ENCODE data around the gene ENDOU. TPM values are rescaled to one million over a fixed set of nuclear protein-coding genes. Genes with fewer than 3 reads are reported as not detected.
"Not testable (repeated sequence)": the region's sequence is repeated elsewhere in the genome, so short reads cannot be mapped to it uniquely, and the experiment has no call there.

Gene ENDOU
- total RNA-seq, 1 experiment from 2014 or later, result not detected

GRCh38 chr12:47672068-47672467 lies 53.2 kb downstream of the ENDOU start:
- H3K27ac Mint-ChIP-seq (ENCODE audit: low read depth, unreplicated experiment), result peak overlapping the region; percentile 5
- no peaks in the 10 kb centered on the region for H3K9me3 Mint-ChIP-seq (ENCODE audit: unreplicated experiment)
- no peaks in the 10 kb centered on the region for H3K4me1 Mint-ChIP-seq (ENCODE audit: insufficient read depth, unreplicated experiment)
- peaks cover 22% of the 10 kb centered on the region for H3K36me3 Mint-ChIP-seq (ENCODE audit: insufficient read depth, unreplicated experiment)
- ChIA-PET CTCF (interaction anchor here (0.8 kb wide), 1 partner anchor 35 kb away, joined by 3 read pairs; no protein-coding TSS in a partner anchor), POLR2A (no interaction called here)
- no TSS peak for BruUV-seq (replicated peaks)
- H3K27me3 Mint-ChIP-seq (ENCODE audit: insufficient read depth, unreplicated experiment), result no peaks in the 10 kb centered on the region
- TF ChIP-seq, protein P1, sequence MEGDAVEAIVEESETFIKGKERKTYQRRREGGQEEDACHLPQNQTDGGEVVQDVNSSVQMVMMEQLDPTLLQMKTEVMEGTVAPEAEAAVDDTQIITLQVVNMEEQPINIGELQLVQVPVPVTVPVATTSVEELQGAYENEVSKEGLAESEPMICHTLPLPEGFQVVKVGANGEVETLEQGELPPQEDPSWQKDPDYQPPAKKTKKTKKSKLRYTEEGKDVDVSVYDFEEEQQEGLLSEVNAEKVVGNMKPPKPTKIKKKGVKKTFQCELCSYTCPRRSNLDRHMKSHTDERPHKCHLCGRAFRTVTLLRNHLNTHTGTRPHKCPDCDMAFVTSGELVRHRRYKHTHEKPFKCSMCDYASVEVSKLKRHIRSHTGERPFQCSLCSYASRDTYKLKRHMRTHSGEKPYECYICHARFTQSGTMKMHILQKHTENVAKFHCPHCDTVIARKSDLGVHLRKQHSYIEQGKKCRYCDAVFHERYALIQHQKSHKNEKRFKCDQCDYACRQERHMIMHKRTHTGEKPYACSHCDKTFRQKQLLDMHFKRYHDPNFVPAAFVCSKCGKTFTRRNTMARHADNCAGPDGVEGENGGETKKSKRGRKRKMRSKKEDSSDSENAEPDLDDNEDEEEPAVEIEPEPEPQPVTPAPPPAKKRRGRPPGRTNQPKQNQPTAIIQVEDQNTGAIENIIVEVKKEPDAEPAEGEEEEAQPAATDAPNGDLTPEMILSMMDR (IDR thresholded peaks at IDR 0.05; ENCODE audit: unreplicated experiment), result no peak
- H3K4me3 Mint-ChIP-seq (ENCODE audit: unreplicated experiment), result no peak overlapping the region
- intact Hi-C loops (cut with micrococcal nuclease), result no loop called here
- no peak for DNase-seq (ENCODE audit: unreplicated experiment)

DNA sequence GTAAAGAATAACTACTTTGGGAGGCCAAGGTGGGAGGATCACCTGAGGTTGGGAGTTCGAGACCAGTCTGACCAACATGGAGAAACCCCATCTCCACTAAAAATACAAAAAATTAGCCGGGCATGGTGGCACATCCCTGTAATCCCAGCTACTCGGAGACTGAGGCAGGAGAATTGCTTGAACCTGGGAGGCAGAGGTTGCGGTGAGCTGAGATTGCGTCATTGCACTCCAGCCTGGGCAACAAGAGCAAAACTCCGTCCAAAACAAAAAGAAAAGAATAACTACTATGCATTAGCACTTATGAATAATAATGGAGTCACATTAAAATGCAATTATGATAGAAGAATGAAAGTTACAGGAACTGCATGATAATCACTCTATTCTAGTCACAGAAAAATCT lies 57.4 kb downstream of the ENDOU start:
- CTCF ChIA-PET, result interaction anchor here (1.1 to 1.3 kb wide), 2 partner anchors 17 to 95 kb away, joined by 3 to 4 read pairs; no protein-coding TSS in a partner anchor

More for the DNA sequence above, 57.4 kb downstream of the ENDOU start:
- POLR2A ChIA-PET, result interaction anchor here (0.6 to 2.7 kb wide), 2 partner anchors 37 to 44 kb away, joined by 3 to 10 read pairs; partner anchors contain the start of gene RPAP3
- H3K9me3 Mint-ChIP-seq (ENCODE audit: unreplicated experiment); H3K4me3 Mint-ChIP-seq (ENCODE audit: unreplicated experiment); DNase-seq (ENCODE audit: unreplicated experiment); H3K27ac Mint-ChIP-seq (ENCODE audit: low read depth, unreplicated experiment); H3K4me1 Mint-ChIP-seq (ENCODE audit: insufficient read depth, unreplicated experiment); intact Hi-C loops (cut with micrococcal nuclease); BruUV-seq (replicated peaks); H3K27me3 Mint-ChIP-seq (ENCODE audit: insufficient read depth, unreplicated experiment): not testable (repeated sequence)
- H3K36me3 Mint-ChIP-seq (ENCODE audit: insufficient read depth, unreplicated experiment), result peaks cover 31% of the 10 kb centered on the region

Other genes starting within 250 kb of the ENDOU start
- gene RPAP3, start 19.5 kb downstream of the ENDOU start, total RNA-seq (2022), result 16.2 and 22.5 TPM in 2 replicates
- 1.4 and 3.4 TPM in 2 replicates for gene RAPGEF3, start 33.4 kb upstream of the ENDOU start, total RNA-seq (2022)
- 19.4 and 20.2 TPM in 2 replicates for gene SLC48A1, start 47.7 kb upstream of the ENDOU start, total RNA-seq (2022)
- 65.0 and 80.1 TPM in 2 replicates for gene HDAC7, start 94.4 kb upstream of the ENDOU start, total RNA-seq (2022)
- gene VDR, start 179.5 kb upstream of the ENDOU start, total RNA-seq (2022), result 22.3 and 23.4 TPM in 2 replicates
- gene TMEM106C, start 238.1 kb upstream of the ENDOU start, total RNA-seq (2022), result 39.0 and 50.0 TPM in 2 replicates